Measurements from ENCODE around the gene GSK3B.
A peak's percentile ranks its signal among the peaks of the same experiment; 100 is the strongest.

GSK3B gene

DNA sequence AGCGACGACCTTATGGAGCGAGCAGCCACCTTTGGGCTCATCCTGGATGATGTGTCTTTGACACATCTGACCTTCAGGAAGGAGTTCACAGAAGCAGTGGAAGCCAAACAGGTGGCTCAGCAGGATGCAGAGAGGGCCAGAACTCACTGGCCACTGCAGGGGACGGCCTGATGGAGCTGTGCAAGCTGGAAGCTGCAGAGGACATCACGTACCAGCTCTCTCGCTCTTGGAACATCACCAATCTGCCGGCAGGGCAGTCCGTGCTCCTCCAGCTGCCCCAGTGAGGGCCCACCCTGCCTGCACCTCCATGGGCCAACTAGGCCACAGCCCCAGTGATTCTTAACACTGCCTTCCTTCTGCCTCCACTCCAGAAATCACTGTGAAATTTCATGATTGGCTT, 302.0 kb downstream of the GSK3B start:
- FAIRE-seq, result no peak
- TF ChIP-seq POU2F2 (IDR thresholded peaks at IDR 0.05; ENCODE audit: low read depth, low read length) (no peak), POLR2A (IDR thresholded peaks at IDR 0.05; ENCODE audit: low read depth, low read length) (no peak), PAX5 (IDR thresholded peaks at IDR 0.05; ENCODE audit: insufficient read depth, low read length, severe bottlenecking) (no peak), TAF1 (IDR thresholded peaks at IDR 0.05; ENCODE audit: low read depth, low read length) (no peak), SPI1 (IDR thresholded peaks at IDR 0.05; ENCODE audit: low read depth, low read length) (no peak), POLR2AphosphoS5 (IDR thresholded peaks at IDR 0.05; ENCODE audit: low read depth, low read length) (no peak)

DNA sequence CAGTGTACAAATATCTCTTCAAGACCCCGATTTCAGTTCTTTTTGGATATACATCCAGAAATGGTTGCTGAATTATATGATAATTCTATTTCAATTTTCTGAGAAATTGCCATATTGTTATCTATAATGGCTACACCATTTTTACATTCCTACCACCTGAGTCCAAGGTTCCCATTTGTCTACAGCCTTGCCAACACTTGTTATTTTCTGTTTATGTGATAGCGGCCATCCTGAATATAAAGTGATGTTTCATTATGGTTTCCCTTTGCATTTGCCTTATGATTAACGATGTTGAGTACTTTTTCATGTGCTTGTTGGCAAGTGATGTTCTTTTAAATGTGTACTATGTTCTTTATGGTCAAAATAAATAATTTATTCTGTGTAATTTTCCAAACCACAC, 303.9 kb downstream of the GSK3B start:
- FAIRE-seq (no peak), DNase-seq (ENCODE audit: insufficient read length, low spot score) (no peak)
- no peak for TF ChIP-seq POLR2A (IDR thresholded peaks at IDR 0.05; ENCODE audit: low read depth, low read length)
- TF ChIP-seq TAF1 (IDR thresholded peaks at IDR 0.05; ENCODE audit: low read depth, low read length), result no peak
- TF ChIP-seq POLR2AphosphoS5 (IDR thresholded peaks at IDR 0.05; ENCODE audit: low read depth, low read length), result no peak
- TF ChIP-seq PAX5 (IDR thresholded peaks at IDR 0.05; ENCODE audit: insufficient read depth, low read length, severe bottlenecking), result no peak
- TF ChIP-seq POU2F2 (IDR thresholded peaks at IDR 0.05; ENCODE audit: low read depth, low read length), result no peak
- no peak for TF ChIP-seq SPI1 (IDR thresholded peaks at IDR 0.05; ENCODE audit: low read depth, low read length)

More for the DNA sequence above, 302.0 kb downstream of the GSK3B start:
- no peak for DNase-seq (ENCODE audit: insufficient read length, low spot score)

DNA sequence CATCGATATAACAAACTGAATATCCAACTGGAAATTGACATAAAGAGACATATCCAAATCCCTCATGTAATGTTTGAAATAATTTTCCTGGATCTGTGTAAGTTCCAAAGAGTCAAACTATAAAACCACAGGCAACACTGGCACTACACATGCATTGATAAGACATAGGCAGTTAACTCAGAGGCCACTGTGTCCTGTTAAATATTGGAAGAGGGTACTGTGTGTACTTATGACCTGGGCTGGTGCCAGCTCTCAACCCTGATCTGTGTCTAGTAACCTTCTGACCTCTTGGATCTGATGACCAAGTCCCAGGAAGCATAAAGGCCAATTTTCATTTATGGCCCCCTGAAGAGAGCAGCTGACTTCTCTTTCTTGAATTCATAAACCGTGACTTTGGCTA, 307.8 kb downstream of the GSK3B start:
- DNase-seq (ENCODE audit: insufficient read length, low spot score), result no peak
- FAIRE-seq, result no peak
- TF ChIP-seq POLR2A (IDR thresholded peaks at IDR 0.05; ENCODE audit: low read depth, low read length) (no peak), PAX5 (IDR thresholded peaks at IDR 0.05; ENCODE audit: insufficient read depth, low read length, severe bottlenecking) (no peak), TAF1 (IDR thresholded peaks at IDR 0.05; ENCODE audit: low read depth, low read length) (no peak), SPI1 (IDR thresholded peaks at IDR 0.05; ENCODE audit: low read depth, low read length) (no peak), POU2F2 (IDR thresholded peaks at IDR 0.05; ENCODE audit: low read depth, low read length) (no peak), POLR2AphosphoS5 (IDR thresholded peaks at IDR 0.05; ENCODE audit: low read depth, low read length) (no peak)

GRCh38 chr3:119783883-119784282, 310.4 kb downstream of the GSK3B start:
- FAIRE-seq (no peak), DNase-seq (ENCODE audit: insufficient read length, low spot score) (no peak)
- TF ChIP-seq SPI1 (IDR thresholded peaks at IDR 0.05; ENCODE audit: low read depth, low read length) (no peak), TAF1 (IDR thresholded peaks at IDR 0.05; ENCODE audit: low read depth, low read length) (no peak), POU2F2 (IDR thresholded peaks at IDR 0.05; ENCODE audit: low read depth, low read length) (no peak), POLR2A (IDR thresholded peaks at IDR 0.05; ENCODE audit: low read depth, low read length) (no peak), PAX5 (IDR thresholded peaks at IDR 0.05; ENCODE audit: insufficient read depth, low read length, severe bottlenecking) (no peak), POLR2AphosphoS5 (IDR thresholded peaks at IDR 0.05; ENCODE audit: low read depth, low read length) (no peak)

- FAIRE-seq (peak; percentile 23), DNase-seq (ENCODE audit: insufficient read length, low spot score) (no peak)
Measured at GRCh38 chr3:119783255-119783654, 311.0 kb downstream of the GSK3B start.

DNA sequence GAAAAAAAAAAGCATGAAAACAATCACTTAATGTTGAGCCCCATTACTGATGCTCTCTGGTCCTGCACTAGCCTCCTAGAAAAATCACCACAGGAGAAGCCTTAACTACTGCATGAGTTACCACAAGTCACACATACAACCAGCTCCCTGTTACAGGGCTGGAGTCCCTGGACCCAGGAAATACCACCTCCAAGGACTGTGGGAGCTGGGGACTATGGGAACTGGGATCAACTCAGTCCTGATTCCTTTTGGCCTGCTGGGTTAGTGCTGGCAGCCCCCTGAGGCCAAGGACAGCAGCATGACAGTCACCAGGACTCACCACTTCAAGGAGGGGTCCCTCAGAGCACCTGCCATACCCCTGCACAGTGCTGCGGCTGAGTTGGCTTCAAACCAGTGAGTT, 311.8 kb downstream of the GSK3B start:
- no peak for DNase-seq (ENCODE audit: insufficient read length, low spot score)
- no peak for FAIRE-seq
- TF ChIP-seq PAX5 (IDR thresholded peaks at IDR 0.05; ENCODE audit: insufficient read depth, low read length, severe bottlenecking) (no peak), TAF1 (IDR thresholded peaks at IDR 0.05; ENCODE audit: low read depth, low read length) (no peak)

More at GRCh38 chr3:119783255-119783654, 311.0 kb downstream of the GSK3B start:
- no peak for TF ChIP-seq SPI1 (IDR thresholded peaks at IDR 0.05; ENCODE audit: low read depth, low read length)
- TF ChIP-seq TAF1 (IDR thresholded peaks at IDR 0.05; ENCODE audit: low read depth, low read length), result no peak
- TF ChIP-seq POU2F2 (IDR thresholded peaks at IDR 0.05; ENCODE audit: low read depth, low read length), result no peak
- TF ChIP-seq PAX5 (IDR thresholded peaks at IDR 0.05; ENCODE audit: insufficient read depth, low read length, severe bottlenecking), result no peak
- TF ChIP-seq POLR2A (IDR thresholded peaks at IDR 0.05; ENCODE audit: low read depth, low read length), result no peak
- no peak for TF ChIP-seq POLR2AphosphoS5 (IDR thresholded peaks at IDR 0.05; ENCODE audit: low read depth, low read length)

DNA sequence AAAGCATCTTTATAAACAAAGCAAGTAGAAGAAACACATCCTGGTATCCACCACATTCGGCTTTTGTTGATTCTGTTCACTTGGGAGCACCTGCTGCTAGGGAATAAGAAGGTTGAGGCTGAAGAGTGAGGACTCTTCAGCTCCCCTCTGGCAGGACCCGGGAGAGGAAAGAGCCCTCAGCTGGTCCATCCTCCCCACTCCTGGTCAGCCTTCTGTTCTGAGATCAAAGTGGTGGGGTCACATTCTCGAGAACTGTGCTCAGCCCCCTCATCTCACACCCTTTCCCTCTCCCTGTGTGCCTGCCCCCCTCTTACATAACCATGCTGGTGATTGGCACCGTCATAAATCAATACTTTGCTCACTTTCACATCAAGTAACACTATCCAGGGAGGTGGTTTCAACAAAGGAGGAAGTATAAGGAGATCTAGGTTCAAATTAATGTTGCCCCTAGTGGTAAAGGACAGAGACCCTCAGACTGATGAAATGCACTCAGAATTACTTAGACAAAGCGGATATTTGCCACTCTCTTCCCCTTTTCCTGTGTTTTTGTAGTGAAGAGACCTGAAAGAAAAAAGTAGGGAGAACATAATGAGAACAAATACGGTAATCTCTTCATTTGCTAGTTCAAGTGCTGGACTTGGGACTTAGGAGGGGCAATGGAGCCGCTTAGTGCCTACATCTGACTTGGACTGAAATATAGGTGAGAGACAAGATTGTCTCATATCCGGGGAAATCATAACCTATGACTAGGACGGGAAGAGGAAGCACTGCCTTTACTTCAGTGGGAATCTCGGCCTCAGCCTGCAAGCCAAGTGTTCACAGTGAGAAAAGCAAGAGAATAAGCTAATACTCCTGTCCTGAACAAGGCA, 312.7 kb downstream of the GSK3B start, which contains the start of gene NR1I2:
NR1I2 (plus strand) TSS at position 772 of the 869 bp plus-strand sequence.
- FAIRE-seq, result no peak
- TF ChIP-seq POLR2AphosphoS5 (IDR thresholded peaks at IDR 0.05; ENCODE audit: low read depth, low read length) (no peak), PAX5 (IDR thresholded peaks at IDR 0.05; ENCODE audit: insufficient read depth, low read length, severe bottlenecking) (no peak), POU2F2 (IDR thresholded peaks at IDR 0.05; ENCODE audit: low read depth, low read length) (no peak), POLR2A (IDR thresholded peaks at IDR 0.05; ENCODE audit: low read depth, low read length) (no peak), SPI1 (IDR thresholded peaks at IDR 0.05; ENCODE audit: low read depth, low read length) (no peak), TAF1 (IDR thresholded peaks at IDR 0.05; ENCODE audit: low read depth, low read length) (no peak)
- DNase-seq (ENCODE audit: insufficient read length, low spot score), result no peak

GRCh38 chr3:119779731-119780383, 314.4 kb downstream of the GSK3B start:
- TF ChIP-seq PAX5 (IDR thresholded peaks at IDR 0.05; ENCODE audit: insufficient read depth, low read length, severe bottlenecking) (no peak), POU2F2 (IDR thresholded peaks at IDR 0.05; ENCODE audit: low read depth, low read length) (no peak), TAF1 (IDR thresholded peaks at IDR 0.05; ENCODE audit: low read depth, low read length) (no peak)
- no peak for DNase-seq (ENCODE audit: insufficient read length, low spot score)
- FAIRE-seq, result no peak

- TF ChIP-seq POLR2AphosphoS5 (IDR thresholded peaks at IDR 0.05; ENCODE audit: low read depth, low read length), result no peak
- no peak for TF ChIP-seq POU2F2 (IDR thresholded peaks at IDR 0.05; ENCODE audit: low read depth, low read length)
- TF ChIP-seq PAX5 (IDR thresholded peaks at IDR 0.05; ENCODE audit: insufficient read depth, low read length, severe bottlenecking), result no peak
- DNase-seq (ENCODE audit: insufficient read length, low spot score) (no peak), FAIRE-seq (no peak)
Measured at GRCh38 chr3:119778811-119779210, 315.4 kb downstream of the GSK3B start.
